Brain microvascular endothelial cell (primary cell): ENCODE data around the gene DIPK2A.

ENCODE experiments used
- DNase-seq: peaks from one replicate; pipeline ENCODE4 v3.0.0-alpha.2; 2020
- H3K27ac ChIP-seq: fragments of 250-450 bp; sonication (Bioruptor Pico); 2 replicates; pipeline ENCODE4 v1.5.1; 2020; ENCODE audit warnings: mild to moderate bottlenecking, moderate library complexity
- H3K27me3 ChIP-seq: fragments of 250-450 bp; sonication (Bioruptor Pico); replicated peaks from 2 replicates; pipeline ENCODE4 v1.5.1; 2020; ENCODE audit warnings: mild to moderate bottlenecking
- H3K36me3 ChIP-seq: fragments of 250-450 bp; sonication (Bioruptor Pico); replicated peaks from 2 replicates; pipeline ENCODE4 v1.5.1; 2020; ENCODE audit warnings: mild to moderate bottlenecking
- H3K4me3 ChIP-seq: 2 replicates; pipeline ENCODE4 v1.5.1; 2011; ENCODE audit warnings: low read depth, mild to moderate bottlenecking, control low read depth, low read length, moderate library complexity
- CTCF ChIP-seq: IDR thresholded peaks from 2 replicates; pipeline ENCODE4 v1.5.1; 2011; ENCODE audit warnings: low read depth, mild to moderate bottlenecking, moderate library complexity, low read length, control low read depth, inconsistent platforms; ENCODE audit errors: missing control alignments
- in situ Hi-C: cut with HindIII; loops from 2 replicates; pipeline ENCODE4 v1.10.0; 2017; ENCODE audit warnings: low sequenced_read_pairs, low pct_ligation_motif_present

DIPK2A gene

GRCh38 chr3:144015133-144015532 lies 43.5 kb downstream of the DIPK2A start:
- in situ Hi-C loops: no loop called here
- H3K27ac ChIP-seq: no peak overlapping the region
- no peak for DNase-seq
- no peak overlapping the region for H3K4me3 ChIP-seq
- H3K36me3 ChIP-seq: no peaks in the 10 kb centered on the region
- no peaks in the 10 kb centered on the region for H3K27me3 ChIP-seq
- no peak for TF ChIP-seq CTCF

- in situ Hi-C loops: no loop called here
- Histone ChIP-seq H3K4me3 (no peak overlapping the region), H3K27me3 (no peaks in the 10 kb centered on the region), H3K27ac (peak overlapping the region; percentile 60), H3K36me3 (no peaks in the 10 kb centered on the region)
- DNase-seq: peak; percentile 97
- no peak for TF ChIP-seq CTCF
These were observed 47.2 kb downstream of the DIPK2A start for GRCh38 chr3:144018776-144019175.
